ENCODE data around the gene CCT8L2.
"Not testable (repeated sequence)": the region's sequence is repeated elsewhere in the genome, so short reads cannot be mapped to it uniquely, and the experiment has no call there.

CCT8L2 gene

GRCh38 chr22:16557511-16557910 lies 35.1 kb downstream of the CCT8L2 start:
- DNase-seq, result not testable (repeated sequence)

- DNase-seq, result not testable (repeated sequence)
Measured at GRCh38 chr22:16555077-16555994, 37.3 kb downstream of the CCT8L2 start.

GRCh38 chr22:16543310-16543709 lies 49.3 kb downstream of the CCT8L2 start:
- DNase-seq, result not testable (repeated sequence)

Measured in islet precursor cell (in vitro differentiated cells).